Tibial artery (tissue), 4 donors: ENCODE results near the gene SCRN1.

Experiments
- DNase-seq, 2 donors: peaks; one replicate each; pipeline ENCODE4 v3.0.0-alpha.2; 2019
- H3K27ac ChIP-seq, 2 donors: fragments of 200-600 bp; sonication (generic) in 1 of 2; 1 replicate in 1 of 2; 2 replicates in 1 of 2; pipeline ENCODE4 v1.5.1; 2018 to 2019; ENCODE audit warnings: mild to moderate bottlenecking in 1 of 2
- H3K27me3 ChIP-seq, 2 donors: fragments of 200-600 bp; sonication (generic) in 1 of 2; one replicate each; pipeline versions ENCODE4 v1.5.1 to v1.6.0; 2016 to 2019
- H3K36me3 ChIP-seq, 3 donors: fragments of 200-600 bp; sonication (generic) in 2 of 3; one replicate each; pipeline ENCODE4 v1.5.1; 2016 to 2019; ENCODE audit warnings: mild to moderate bottlenecking in 2 of 3
- H3K4me1 ChIP-seq, 4 donors: fragments of 200-600 bp; sonication (generic) in 2 of 4; 1 replicate in 3 of 4; 2 replicates in 1 of 4; pipeline ENCODE4 v1.5.1; 2016 to 2019
- H3K4me3 ChIP-seq, 2 donors: fragments of 200-600 bp; sonication (generic) in 1 of 2; 1 replicate in 1 of 2; 2 replicates in 1 of 2; pipeline ENCODE4 v1.5.1; 2018 to 2019; ENCODE audit warnings: mild to moderate bottlenecking in 2 of 2
- H3K9me3 ChIP-seq, 3 donors: fragments of 200-600 bp; sonication (generic) in 1 of 3; one replicate each; pipeline ENCODE4 v1.5.1; 2016 to 2019
- intact Hi-C: fragments of 100-400 bp; cut with DNase I; formaldehyde crosslinking; loops from one replicate; pipeline ENCODE4 v1.15.0; 2023; ENCODE audit warnings: low total_unique reads
- TF ChIP-seq, protein P1 (sequence below), 2 experiments: fragments of 200-600 bp in 1 of 2; fragments of 450-650 bp in 1 of 2; IDR thresholded peaks; one replicate each; pipeline ENCODE4 v1.5.1; 2017 to 2019; ENCODE audit warnings: antibody characterized with exemption in 2 of 2, mild to moderate bottlenecking in 1 of 2, moderate library complexity in 1 of 2

Gene SCRN1

DNA sequence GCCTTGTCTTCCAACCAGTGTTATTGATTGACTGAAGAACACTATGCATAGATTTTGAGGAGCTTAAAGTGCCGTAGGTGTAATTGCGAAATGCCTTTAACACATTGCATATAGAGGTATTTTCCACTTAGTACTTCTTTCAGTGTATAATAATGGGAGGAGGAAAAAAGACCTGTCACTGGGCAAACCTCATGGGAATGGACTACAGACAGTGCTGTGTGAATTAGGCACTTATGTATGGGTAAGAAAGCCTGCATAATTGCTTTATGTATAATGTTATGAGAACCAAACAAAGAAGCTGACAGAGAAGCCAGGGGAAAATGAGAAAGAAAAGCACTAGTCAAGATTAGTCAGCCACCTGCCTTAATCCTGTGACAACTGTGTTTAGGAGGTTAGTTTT is 12.4 kb upstream of the SCRN1 start:
- Histone ChIP-seq H3K9me3 (no peaks in the 10 kb centered on the region), H3K27me3 (no peaks in the 10 kb centered on the region), H3K4me1 (peaks cover 0 to 23% (median 5%) of the 10 kb centered on the region in 4 donors), H3K36me3 (no peaks in the 10 kb centered on the region), H3K27ac (no peak overlapping the region), H3K4me3 (no peak overlapping the region)
- DNase-seq, result no peak
- TF ChIP-seq, protein P1, sequence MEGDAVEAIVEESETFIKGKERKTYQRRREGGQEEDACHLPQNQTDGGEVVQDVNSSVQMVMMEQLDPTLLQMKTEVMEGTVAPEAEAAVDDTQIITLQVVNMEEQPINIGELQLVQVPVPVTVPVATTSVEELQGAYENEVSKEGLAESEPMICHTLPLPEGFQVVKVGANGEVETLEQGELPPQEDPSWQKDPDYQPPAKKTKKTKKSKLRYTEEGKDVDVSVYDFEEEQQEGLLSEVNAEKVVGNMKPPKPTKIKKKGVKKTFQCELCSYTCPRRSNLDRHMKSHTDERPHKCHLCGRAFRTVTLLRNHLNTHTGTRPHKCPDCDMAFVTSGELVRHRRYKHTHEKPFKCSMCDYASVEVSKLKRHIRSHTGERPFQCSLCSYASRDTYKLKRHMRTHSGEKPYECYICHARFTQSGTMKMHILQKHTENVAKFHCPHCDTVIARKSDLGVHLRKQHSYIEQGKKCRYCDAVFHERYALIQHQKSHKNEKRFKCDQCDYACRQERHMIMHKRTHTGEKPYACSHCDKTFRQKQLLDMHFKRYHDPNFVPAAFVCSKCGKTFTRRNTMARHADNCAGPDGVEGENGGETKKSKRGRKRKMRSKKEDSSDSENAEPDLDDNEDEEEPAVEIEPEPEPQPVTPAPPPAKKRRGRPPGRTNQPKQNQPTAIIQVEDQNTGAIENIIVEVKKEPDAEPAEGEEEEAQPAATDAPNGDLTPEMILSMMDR (IDR thresholded peaks at IDR 0.05), result no peak
- intact Hi-C loops, result no loop called here

DNA sequence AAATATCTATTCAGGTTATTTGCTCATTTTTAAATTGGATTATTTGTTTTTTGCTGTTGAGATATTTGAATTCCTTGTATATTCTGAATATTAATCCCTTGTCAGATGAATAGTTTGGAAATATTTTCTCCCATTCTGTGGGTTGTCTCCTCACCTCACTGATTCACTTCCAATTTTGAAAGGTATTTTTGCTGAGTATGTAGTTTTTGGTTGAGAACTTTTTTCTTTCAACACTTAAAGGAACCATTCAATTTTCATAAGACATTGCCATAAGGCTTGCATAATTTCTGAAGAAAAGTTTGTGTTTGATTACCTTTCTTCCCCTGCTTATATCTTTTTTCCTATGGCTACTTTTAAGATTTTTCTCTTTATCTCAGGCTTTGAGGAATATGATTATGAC is 8.9 kb upstream of the SCRN1 start:
- H3K27me3 ChIP-seq, result no peaks in the 10 kb centered on the region
- DNase-seq, result no peak
- peaks cover 0 to 23% (median 5%) of the 10 kb centered on the region in 4 donors for H3K4me1 ChIP-seq
- TF ChIP-seq, protein P1 (IDR thresholded peaks at IDR 0.05), result no peak
- H3K9me3 ChIP-seq, result peaks cover 0 to 15% (median 0%) of the 10 kb centered on the region in 3 donors
- intact Hi-C loops, result no loop called here
- no peak overlapping the region for H3K4me3 ChIP-seq
- no peaks in the 10 kb centered on the region for H3K36me3 ChIP-seq
- H3K27ac ChIP-seq, result no peak overlapping the region

DNA sequence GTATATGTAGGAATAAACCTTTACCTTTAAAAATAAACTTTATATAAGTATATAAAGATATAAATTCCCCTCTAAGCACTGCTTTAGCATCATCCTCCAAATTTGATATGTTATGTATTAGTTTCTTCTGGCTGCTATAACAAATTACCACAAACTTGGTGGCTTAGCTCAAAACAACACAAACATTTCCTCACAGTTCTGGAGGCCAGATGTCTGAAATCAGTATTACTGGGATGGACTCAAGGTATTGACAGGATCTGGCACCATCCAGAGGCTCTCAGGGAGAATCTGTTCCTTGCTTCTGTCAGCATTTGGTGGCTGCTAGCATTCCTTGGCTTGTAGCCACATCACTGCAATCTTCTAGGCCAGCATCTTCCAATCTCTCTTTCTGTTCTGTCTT is 6.7 kb upstream of the SCRN1 start:
- H3K27ac ChIP-seq, result no peak overlapping the region
- no peak overlapping the region for H3K4me3 ChIP-seq
- H3K9me3 ChIP-seq, result peaks cover 0 to 20% (median 0%) of the 10 kb centered on the region in 3 donors
- intact Hi-C loops, result no loop called here
- TF ChIP-seq, protein P1 (IDR thresholded peaks at IDR 0.05), result no peak
- H3K4me1 ChIP-seq, result peaks cover 0 to 18% (median 4%) of the 10 kb centered on the region in 4 donors
- H3K27me3 ChIP-seq, result no peaks in the 10 kb centered on the region
- no peaks in the 10 kb centered on the region for H3K36me3 ChIP-seq
- no peak for DNase-seq

DNA sequence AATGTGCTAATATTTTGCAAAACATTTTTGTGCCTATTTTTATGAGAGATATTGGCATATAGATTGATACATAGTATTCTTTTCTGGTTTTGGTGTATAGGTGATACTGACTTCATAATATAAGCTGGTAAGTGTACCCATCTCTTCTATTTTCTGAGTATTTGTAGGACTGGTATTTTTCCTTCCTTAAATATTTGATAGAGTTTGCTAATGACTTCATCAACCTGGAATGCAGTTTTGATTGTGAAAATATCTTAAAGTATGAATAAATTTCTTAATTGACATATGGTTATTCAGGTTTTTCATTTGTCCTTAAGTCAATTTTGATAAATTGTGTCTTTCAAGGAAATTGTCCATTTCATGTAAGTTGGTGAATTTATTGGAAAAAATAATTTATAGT is 6.1 kb upstream of the SCRN1 start:
- H3K27ac ChIP-seq, result no peak overlapping the region
- peaks cover 0 to 20% (median 0%) of the 10 kb centered on the region in 3 donors for H3K9me3 ChIP-seq
- no peak for DNase-seq
- intact Hi-C loops, result no loop called here
- TF ChIP-seq, protein P1 (IDR thresholded peaks at IDR 0.05), result no peak
- no peaks in the 10 kb centered on the region for H3K36me3 ChIP-seq
- H3K4me1 ChIP-seq, result peaks cover 0 to 11% (median under 1%) of the 10 kb centered on the region in 4 donors
- H3K27me3 ChIP-seq, result no peaks in the 10 kb centered on the region
- no peak overlapping the region for H3K4me3 ChIP-seq

DNA sequence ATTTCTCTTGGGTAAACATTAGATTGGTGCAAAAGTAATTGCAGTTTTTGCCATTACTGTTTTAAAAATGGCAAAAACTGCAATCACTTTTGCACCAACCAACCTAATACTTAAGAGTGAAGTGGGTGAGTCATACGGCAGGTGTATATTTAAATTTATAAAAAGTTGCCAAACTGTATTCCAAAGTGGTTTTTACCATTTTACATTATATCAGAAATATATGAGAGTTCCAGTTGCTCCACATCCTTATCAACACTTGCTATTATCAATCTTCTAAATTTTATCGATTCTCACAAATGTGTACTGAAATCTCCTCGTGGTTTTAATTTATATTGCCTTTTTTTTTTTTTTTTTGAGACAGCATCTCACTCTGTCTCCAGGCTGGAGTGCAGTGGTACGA is 3.5 kb upstream of the SCRN1 start:
- TF ChIP-seq, protein P1 (IDR thresholded peaks at IDR 0.05), result no peak
- Histone ChIP-seq H3K36me3 (no peaks in the 10 kb centered on the region), H3K4me3 (no peak overlapping the region), H3K27me3 (no peaks in the 10 kb centered on the region), H3K4me1 (peaks cover 0 to 11% (median 7%) of the 10 kb centered on the region in 4 donors), H3K27ac (no peak overlapping the region), H3K9me3 (peaks cover 0 to 20% (median 0%) of the 10 kb centered on the region in 3 donors)
- intact Hi-C loops, result no loop called here
- DNase-seq, result no peak

DNA sequence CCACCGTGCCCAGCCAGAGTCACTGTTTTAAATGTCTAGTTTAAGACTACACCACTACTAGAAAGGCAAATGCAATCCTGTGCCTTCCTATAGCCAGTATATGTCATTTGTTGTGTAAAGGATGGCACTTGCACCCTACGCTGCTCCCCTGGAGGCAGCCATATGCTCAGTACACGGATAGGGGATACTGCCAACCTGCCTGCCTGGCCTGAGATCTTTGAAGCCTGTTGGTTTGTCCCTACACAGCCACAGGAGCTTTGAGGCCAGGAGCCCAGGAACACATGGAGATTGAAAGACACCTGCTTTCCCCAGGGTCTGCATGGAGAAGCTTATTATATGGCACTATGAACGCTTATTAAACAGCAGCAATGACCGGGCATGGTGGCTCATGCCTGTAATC is 2.3 kb upstream of the SCRN1 start:
- H3K9me3 ChIP-seq, result peaks cover 0 to 20% (median 0%) of the 10 kb centered on the region in 3 donors
- no peaks in the 10 kb centered on the region for H3K36me3 ChIP-seq
- TF ChIP-seq, protein P1 (IDR thresholded peaks at IDR 0.05), result no peak
- no peak overlapping the region for H3K4me3 ChIP-seq
- no peaks in the 10 kb centered on the region for H3K27me3 ChIP-seq
- no peak for DNase-seq
- peaks cover 0 to 24% (median 13%) of the 10 kb centered on the region in 4 donors for H3K4me1 ChIP-seq
- intact Hi-C loops, result no loop called here
- H3K27ac ChIP-seq, result no peak overlapping the region
